HG02588 (cell line): ENCODE measurements around the gene ENDOV.
A peak's percentile ranks its signal among the peaks of the same experiment; 100 is the strongest.

Source experiments
- ATAC-seq: cut with Tn5 transposase; IDR thresholded peaks from one replicate; pipeline ENCODE4 v1.9.1; 2021; ENCODE audit warnings: mild to moderate bottlenecking, moderate library complexity; ENCODE audit not compliant: unreplicated experiment

The ENDOV gene

GRCh38 chr17:80414508-80414802, 512 bp upstream of the ENDOV start:
- peak; percentile 14 for ATAC-seq

DNA sequence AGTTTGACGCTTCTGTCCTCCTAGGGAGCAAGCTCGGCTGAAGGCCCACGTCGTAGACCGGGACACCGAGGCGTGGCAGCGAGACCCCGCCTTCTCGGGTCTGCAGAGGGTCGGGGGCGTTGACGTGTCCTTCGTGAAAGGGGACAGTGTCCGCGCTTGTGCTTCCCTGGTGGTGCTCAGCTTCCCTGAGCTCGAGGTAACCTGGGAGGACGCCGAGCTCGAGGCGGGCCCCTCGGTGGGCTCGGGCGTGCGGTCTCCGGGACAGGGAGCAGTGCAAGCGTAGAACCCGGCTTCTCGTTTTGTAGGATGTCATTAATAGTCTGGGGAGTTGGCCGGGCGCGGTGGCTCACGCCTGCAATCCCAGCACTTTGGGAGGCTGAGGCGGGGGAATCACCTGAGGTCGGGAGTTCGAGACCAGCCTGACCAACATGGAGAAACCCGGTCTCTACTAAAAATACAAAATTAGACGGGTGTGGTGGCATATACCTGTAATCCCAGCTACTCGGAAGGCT, 715 bp downstream of the ENDOV start:
- peak; percentile 18 for ATAC-seq

- ATAC-seq, result no peak
Measured at GRCh38 chr17:80416260-80416939, 1.4 kb downstream of the ENDOV start.

- ATAC-seq, result no peak
Measured at GRCh38 chr17:80416940-80417293, 1.9 kb downstream of the ENDOV start.

DNA sequence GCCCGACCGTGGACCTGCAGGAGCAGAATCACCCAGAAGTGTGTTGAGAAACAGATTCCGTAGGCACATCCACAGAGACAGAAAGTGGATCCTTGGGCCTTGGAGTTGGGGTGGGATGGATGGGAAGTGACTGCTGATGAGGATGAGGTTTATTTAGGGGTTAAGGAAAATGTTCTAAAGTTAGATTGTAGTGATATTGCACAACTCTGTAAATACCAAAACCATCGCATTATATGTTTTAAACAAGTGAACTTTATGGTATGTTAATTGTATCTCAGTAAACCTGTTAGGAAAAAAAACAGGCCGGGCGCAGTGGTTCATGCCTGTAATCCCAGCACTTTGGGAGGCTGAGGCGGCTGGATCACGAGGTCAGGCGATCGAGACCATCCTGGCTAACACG, 3.6 kb downstream of the ENDOV start:
- no peak for ATAC-seq

- ATAC-seq, result no peak
Measured at GRCh38 chr17:80419255-80419654, 4.3 kb downstream of the ENDOV start.

DNA sequence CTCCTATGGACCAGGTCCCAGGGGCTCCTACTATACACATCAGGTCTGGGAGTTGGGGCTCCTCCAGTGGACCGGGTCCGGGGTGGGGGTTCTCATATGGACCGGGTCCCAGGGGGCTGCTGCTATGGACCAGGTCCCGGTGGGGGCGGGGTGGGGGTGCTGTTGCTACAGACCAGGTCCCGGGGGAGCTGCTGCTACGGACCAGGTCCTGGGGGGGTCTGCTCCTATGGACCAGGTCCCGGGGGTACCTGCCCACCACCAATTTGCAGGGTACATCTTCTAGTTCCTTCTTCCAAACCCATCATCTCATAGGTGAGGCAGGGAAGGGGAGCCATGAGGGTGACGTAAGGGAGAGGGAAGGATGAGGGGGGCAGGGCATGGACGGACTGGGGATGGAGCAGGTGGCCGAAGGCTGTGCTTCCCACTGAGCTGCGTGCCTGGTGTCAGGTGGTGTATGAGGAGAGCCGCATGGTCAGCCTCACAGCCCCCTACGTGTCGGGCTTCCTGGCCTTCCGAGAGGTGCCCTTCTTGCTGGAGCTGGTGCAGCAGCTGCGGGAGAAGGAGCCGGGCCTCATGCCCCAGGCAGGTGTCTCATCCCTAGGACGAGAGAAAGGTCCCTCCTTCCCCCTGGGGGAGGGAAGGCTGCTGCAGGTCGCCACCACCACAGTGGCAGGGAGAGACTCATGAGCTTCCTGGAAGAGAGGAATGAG, 6.6 kb downstream of the ENDOV start:
- ATAC-seq, result no peak

GRCh38 chr17:80422276-80422675, 7.3 kb downstream of the ENDOV start:
- ATAC-seq, result no peak

DNA sequence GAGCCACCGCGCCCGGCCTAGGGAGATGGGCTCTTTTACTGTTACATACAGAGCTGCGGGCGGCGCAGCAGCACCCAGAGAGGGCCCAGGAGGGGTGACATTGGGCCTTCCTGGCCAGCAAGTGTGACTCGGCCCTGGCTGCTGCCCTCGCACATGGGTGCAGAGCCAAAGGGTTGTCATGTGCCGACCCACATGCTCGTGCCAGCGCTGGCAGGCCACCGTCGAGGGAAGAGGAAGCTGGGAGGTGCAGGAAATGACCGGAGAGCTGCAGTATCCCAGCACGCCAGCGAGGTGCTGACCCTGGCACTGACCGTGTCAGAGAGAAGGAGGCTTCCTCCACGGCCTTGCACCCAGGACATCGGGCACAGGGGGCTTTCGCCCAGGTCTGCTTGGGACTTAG, 8.0 kb downstream of the ENDOV start:
- ATAC-seq, result no peak

DNA sequence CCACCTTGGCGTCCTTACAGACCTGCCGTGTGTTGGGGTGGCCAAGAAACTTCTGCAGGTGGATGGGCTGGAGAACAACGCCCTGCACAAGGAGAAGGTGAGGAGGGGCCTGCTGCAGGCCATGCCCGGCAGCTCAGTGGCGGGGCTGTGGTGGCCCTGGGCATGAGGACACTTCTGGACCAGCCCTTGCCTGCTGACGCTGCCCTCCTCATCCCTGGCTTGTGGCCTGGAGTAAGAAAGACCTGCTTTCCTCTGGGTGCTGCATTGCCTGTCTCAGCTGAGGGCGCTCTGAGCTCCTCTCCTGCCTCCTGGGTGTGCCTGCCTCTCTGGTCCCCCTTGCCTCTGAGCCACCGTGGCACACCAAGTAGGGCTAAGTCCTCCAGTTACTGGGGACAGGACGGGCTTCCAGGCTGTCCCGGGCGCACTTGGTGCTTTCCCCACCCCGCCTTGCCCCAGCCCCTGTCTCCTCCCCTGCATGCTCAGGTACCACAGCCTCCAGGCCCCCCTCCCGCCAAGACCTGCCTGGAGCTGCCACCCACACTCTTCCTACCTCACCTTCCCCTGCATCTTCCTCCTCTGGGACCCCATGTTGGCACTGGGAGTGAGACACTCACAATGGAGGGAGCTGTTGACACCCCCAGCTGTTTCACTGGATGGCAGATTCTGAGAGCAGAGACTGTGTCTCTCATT, 8.7 kb downstream of the ENDOV start:
- ATAC-seq, result no peak

DNA sequence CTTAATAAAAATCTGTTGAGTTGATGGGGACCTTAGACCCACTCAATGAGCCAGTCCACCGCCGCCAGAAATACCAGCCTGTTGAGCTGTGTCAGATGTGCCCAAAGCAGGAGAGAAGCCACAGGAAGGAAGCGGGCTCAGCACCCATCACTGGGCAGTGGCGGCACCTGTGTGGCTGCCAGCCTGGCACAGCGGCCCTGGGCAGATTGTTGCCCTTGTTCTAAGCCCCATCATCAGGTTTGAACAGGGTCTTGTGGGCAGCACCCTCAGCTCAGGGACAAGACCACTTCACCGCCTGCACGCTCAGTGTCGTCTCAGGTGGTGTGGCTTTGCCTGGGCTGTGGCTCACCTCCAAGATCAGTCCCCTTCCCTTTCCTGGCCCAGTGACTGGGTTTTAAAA, 9.3 kb downstream of the ENDOV start:
- ATAC-seq, result no peak

DNA sequence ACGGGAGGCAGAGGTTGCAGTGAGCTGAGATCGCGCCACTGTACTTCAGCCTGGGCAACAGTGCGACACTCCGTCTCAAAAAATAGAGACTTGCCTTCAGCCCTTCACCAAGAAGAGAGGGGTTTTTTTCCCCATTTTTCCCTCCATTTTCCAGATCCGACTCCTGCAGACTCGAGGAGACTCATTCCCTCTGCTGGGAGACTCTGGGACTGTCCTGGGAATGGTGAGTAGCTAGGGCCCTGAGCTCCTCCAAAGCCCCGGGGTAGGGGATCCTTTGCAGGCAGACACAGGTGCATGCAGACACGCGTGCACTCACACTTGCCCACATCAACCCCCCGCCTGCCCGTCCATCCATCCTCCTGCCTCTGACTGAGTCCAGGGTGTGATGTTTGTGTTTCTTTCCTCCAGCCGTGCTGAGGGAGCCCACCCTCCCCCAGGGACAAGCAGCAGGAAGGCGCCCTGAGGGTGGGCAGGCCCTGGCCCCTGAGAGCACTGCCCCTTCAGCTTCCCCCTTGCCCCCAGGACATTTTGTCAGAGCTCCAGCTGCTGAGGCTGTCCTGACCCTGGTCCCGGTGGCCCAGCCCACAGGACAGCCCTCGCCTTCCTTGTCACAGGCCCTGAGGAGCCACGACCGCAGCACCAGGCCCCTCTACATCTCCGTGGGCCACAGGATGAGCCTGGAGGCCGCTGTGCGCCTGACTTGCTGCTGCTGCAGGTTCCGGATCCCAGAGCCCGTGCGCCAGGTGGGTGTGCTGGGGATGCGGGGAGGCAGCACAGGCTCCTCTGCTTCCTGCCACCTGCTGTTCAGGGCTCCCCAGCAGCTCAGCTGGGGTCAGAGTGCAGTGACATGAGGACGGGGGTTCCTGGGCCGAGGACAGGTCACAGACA, 10.2 kb downstream of the ENDOV start:
- ATAC-seq, result no peak

- no peak for ATAC-seq
Measured at GRCh38 chr17:80425835-80426426, 11.0 kb downstream of the ENDOV start.

DNA sequence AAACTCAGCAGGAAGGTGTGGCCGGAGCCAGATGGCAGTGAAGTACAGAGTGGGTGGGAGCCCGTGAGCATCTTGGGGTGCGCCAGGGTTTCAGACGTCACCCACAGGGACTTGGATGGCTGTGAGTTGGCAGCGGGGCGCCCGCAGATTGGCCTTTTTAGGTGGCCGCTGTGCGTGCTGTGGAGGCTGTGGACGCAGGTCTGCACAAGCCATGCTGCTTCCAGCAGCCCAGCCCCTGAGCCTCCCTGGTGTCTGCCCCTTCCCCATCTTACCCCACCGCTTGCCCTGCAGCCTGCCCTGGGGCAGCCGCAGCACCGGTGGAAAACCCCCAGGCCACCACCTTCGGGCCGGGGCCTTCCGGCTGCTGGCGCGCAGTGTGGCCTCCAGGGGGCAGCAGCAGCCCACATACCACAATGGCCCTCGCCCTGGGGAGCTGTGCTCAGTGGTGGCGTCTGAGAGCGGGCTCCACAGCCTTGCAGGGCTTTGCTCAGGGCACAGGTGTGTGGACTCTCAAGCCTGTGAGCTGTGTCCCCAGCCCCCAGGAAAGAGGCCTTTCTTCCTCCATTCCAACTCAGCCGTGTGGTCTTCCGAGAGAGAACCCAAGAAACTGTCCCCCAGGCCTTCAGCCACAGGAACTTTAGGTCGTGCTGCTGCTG, 11.8 kb downstream of the ENDOV start:
- ATAC-seq, result no peak

GRCh38 chr17:80427366-80428282, 12.7 kb downstream of the ENDOV start:
- no peak for ATAC-seq

GRCh38 chr17:80428363-80428762, 13.4 kb downstream of the ENDOV start:
- no peak for ATAC-seq

DNA sequence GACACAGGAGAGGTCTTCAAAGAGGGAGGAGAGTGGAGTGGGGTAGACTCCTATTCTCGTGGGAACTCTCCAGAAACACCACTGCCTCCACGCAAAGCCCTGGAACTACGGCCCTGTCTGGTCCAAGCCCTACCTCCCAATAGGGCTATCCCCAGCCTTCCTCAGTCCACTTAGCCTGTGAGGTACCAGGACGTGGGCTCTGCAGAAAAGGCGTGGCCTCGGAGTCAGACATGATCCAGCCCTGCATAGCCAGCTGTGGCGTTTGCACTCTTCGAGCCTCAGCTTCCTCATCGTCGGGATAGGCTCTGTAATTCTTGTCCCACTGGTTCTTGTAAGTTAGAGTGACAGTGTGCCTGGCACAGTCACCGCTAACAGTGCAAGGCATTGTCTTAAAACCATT, 13.8 kb downstream of the ENDOV start:
- no peak for ATAC-seq

- no peak for ATAC-seq
Measured at GRCh38 chr17:80429356-80430275, 14.6 kb downstream of the ENDOV start.
